MCF 10A (cell line): ENCODE data around the gene IRX5. TPM values are rescaled to one million over a fixed set of nuclear protein-coding genes. Genes with fewer than 3 reads are reported as not detected.
A peak's percentile ranks its signal among the peaks of the same experiment; 100 is the strongest.

Source experiments
- BruUV-seq: library from RNA; stranded (reverse); fragments of 400-500 nt; replicated peaks from 2 replicates; lab custom pipeline; 2021; lab: Mats Ljungman, UMichigan
- CTCF ChIA-PET: fragments of 300-600 bp; sonication (Branson Sonifier 250); formaldehyde crosslinking; extraction: SDS; loops from one replicate; lab custom pipeline; 2021; ENCODE audit warnings: antibody characterized with exemption, inconsistent platforms; lab: Yijun Ruan, JAX
- POLR2A ChIA-PET: fragments of 300-600, 350-650 bp; sonication (Branson Sonifier 250); formaldehyde crosslinking; extraction: SDS; loops from one replicate; lab custom pipeline; 2020; ENCODE audit warnings: antibody characterized with exemption, inconsistent platforms; lab: Yijun Ruan, JAX
- DNase-seq: peaks from one replicate; pipeline ENCODE4 v3.0.0-alpha.2; 2018; ENCODE audit not compliant: unreplicated experiment
- H3K27ac Mint-ChIP-seq: one replicate; pipeline ENCODE4 v1.8.0; 2022; ENCODE audit warnings: mild to moderate bottlenecking, low read depth, mixed read lengths; ENCODE audit not compliant: unreplicated experiment
- H3K27me3 Mint-ChIP-seq: one replicate; pipeline ENCODE4 v1.8.0; 2022; ENCODE audit warnings: mixed read lengths; ENCODE audit not compliant: insufficient read depth, unreplicated experiment
- H3K36me3 Mint-ChIP-seq: one replicate; pipeline ENCODE4 v1.8.0; 2022; ENCODE audit warnings: mild to moderate bottlenecking, moderate library complexity, mixed read lengths; ENCODE audit not compliant: insufficient read depth, unreplicated experiment
- H3K4me1 Mint-ChIP-seq: one replicate; pipeline ENCODE4 v1.8.0; 2022; ENCODE audit warnings: mixed read lengths; ENCODE audit not compliant: insufficient read depth, unreplicated experiment
- H3K4me3 Mint-ChIP-seq: one replicate; pipeline ENCODE4 v1.8.0; 2022; ENCODE audit warnings: mild to moderate bottlenecking, moderate library complexity, mixed read lengths; ENCODE audit not compliant: unreplicated experiment
- H3K9me3 Mint-ChIP-seq: one replicate; pipeline ENCODE4 v1.8.0; 2022; ENCODE audit warnings: mixed read lengths; ENCODE audit not compliant: unreplicated experiment
- intact Hi-C: fragments of 100-400 bp; cut with micrococcal nuclease; formaldehyde crosslinking; loops from 2 replicates; pipeline ENCODE4 v1.14.1; 2022
- total RNA-seq: library from RNA; stranded (reverse); gene quantifications from 2 replicates; pipeline ENCODE4 v1.2.3, GENCODE V29; 2022
- TF ChIP-seq, protein P1 (sequence below): fragments of 200-600 bp; IDR thresholded peaks from one replicate; pipeline ENCODE4 v1.8.0; 2022; ENCODE audit warnings: antibody characterized with exemption, mild to moderate bottlenecking; ENCODE audit not compliant: unreplicated experiment

The IRX5 gene
- total RNA-seq, 1 experiment from 2014 or later: 7.8 TPM

DNA sequence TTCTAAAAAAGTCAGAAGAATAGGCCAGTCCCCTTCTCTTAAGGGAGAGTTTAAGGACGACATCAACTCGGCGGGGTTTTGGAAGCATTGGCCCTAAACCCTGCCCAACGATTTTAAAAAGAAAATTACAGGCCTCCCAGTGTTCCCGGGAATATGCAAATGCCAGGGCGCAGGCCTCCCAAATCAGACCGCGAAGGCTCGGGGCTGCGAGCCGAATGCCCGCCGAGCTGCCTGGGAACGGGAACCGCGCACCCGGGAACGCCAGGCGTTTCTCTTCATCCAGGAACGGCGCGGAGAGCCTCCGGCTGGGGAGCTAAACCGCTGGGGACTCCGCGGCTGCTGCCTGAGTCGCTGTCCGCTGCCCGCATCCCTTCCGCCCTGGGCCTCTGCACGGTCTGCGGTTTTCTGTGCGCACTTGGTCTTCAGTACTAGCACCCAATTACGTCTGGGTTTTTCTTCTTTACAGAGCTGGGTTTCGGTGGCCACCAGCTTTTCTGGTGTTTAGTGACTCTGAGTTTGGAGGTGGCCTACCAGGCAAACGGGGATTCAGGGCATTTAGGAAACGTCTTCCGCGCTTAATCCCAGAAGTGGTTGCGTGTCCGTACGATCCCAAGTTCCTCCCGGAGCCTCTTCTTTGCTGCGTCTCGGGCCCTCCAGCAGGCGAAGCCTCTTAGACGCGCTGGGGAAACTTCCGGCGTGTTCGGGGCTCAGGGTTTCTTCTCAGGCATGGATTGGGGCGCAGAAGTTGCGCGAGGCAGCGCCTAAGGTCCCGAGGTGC is 5.7 kb downstream of the IRX5 start:
- H3K4me1 Mint-ChIP-seq: peaks cover 10% of the 10 kb centered on the region
- peaks cover 76% of the 10 kb centered on the region for H3K36me3 Mint-ChIP-seq
- intact Hi-C loops: loop anchor here (2.0 to 10.0 kb wide), 3 partner anchors 608 to 1384 kb away; no protein-coding TSS in a partner anchor
- DNase-seq: peak; percentile 58
- peak overlapping the region; percentile 97 for H3K27ac Mint-ChIP-seq
- no peaks in the 10 kb centered on the region for H3K9me3 Mint-ChIP-seq
- H3K4me3 Mint-ChIP-seq: peak overlapping the region; percentile 88
- TF ChIP-seq, protein P1, sequence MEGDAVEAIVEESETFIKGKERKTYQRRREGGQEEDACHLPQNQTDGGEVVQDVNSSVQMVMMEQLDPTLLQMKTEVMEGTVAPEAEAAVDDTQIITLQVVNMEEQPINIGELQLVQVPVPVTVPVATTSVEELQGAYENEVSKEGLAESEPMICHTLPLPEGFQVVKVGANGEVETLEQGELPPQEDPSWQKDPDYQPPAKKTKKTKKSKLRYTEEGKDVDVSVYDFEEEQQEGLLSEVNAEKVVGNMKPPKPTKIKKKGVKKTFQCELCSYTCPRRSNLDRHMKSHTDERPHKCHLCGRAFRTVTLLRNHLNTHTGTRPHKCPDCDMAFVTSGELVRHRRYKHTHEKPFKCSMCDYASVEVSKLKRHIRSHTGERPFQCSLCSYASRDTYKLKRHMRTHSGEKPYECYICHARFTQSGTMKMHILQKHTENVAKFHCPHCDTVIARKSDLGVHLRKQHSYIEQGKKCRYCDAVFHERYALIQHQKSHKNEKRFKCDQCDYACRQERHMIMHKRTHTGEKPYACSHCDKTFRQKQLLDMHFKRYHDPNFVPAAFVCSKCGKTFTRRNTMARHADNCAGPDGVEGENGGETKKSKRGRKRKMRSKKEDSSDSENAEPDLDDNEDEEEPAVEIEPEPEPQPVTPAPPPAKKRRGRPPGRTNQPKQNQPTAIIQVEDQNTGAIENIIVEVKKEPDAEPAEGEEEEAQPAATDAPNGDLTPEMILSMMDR: no peak
- H3K27me3 Mint-ChIP-seq: no peaks in the 10 kb centered on the region
- POLR2A ChIA-PET: interaction anchor here (0.6 to 17.6 kb wide), 23 partner anchors 10 to 1164 kb away, joined by 3 to 352 read pairs (median 5); partner anchors contain the start of gene IRX3
- CTCF ChIA-PET: interaction anchor here (0.7 to 5.6 kb wide), 11 partner anchors 9 to 767 kb away, joined by 3 to 53 read pairs (median 5); no protein-coding TSS in a partner anchor
- BruUV-seq: no TSS peak

GRCh38 chr16:54936979-54937670 is 6.5 kb downstream of the IRX5 start:
- Mint-ChIP-seq H3K27ac (peak overlapping the region; percentile 97), H3K9me3 (no peaks in the 10 kb centered on the region), H3K36me3 (peaks cover 69% of the 10 kb centered on the region), H3K4me1 (peaks cover 10% of the 10 kb centered on the region), H3K4me3 (peak overlapping the region; percentile 88), H3K27me3 (no peaks in the 10 kb centered on the region)
- intact Hi-C loops: loop anchor here (2.0 to 10.0 kb wide), 3 partner anchors 608 to 1385 kb away; no protein-coding TSS in a partner anchor
- DNase-seq: peak; percentile 77
- TF ChIP-seq, protein P1: peak; percentile 80
- ChIA-PET POLR2A (interaction anchor here (0.6 to 17.6 kb wide), 15 partner anchors 8 to 1162 kb away, joined by 3 to 352 read pairs (median 5); partner anchors contain the start of gene IRX3), CTCF (interaction anchor here (0.6 to 5.6 kb wide), 12 partner anchors 10 to 657 kb away, joined by 3 to 53 read pairs (median 4); no protein-coding TSS in a partner anchor)
- no TSS peak for BruUV-seq

DNA sequence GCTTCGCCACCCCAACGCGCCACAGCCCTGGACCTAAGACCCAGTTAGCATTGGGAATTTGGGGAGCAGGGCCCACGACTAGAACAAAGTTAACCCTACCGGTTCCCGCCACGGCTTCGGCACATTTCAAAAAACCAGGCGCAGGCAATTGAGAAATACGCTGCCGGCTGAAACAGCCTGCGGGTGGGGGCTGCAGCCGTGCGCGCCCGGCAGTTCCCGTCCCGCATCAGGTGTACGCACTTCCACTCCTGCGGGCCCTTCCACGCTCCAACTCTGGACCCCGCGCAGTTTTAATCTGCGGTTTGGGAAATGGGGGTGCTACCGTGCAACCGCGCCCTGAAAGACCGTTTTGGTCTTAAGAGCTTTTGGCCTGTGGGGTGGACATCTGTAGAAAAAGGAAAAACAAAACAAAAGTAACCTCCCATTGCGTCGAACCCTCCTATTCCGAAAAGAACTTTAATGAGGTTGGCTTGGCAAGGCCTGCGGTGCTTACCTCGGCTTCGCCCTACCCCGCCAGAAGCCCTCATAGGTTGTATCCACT is 7.1 kb downstream of the IRX5 start:
- Mint-ChIP-seq H3K4me3 (peak overlapping the region; percentile 88), H3K27me3 (no peaks in the 10 kb centered on the region), H3K4me1 (peaks cover 10% of the 10 kb centered on the region), H3K9me3 (no peaks in the 10 kb centered on the region), H3K27ac (peak overlapping the region; percentile 97), H3K36me3 (peaks cover 63% of the 10 kb centered on the region)
- ChIA-PET CTCF (interaction anchor here (0.6 to 5.6 kb wide), 11 partner anchors 9 to 1193 kb away, joined by 3 to 53 read pairs (median 5); no protein-coding TSS in a partner anchor), POLR2A (interaction anchor here (0.6 to 17.6 kb wide), 10 partner anchors 8 to 1162 kb away, joined by 3 to 352 read pairs (median 6); partner anchors contain the start of gene IRX3)
- BruUV-seq: no TSS peak
- intact Hi-C loops: loop anchor here (2.0 to 10.0 kb wide), 3 partner anchors 607 to 1385 kb away; no protein-coding TSS in a partner anchor
- TF ChIP-seq, protein P1: no peak
- DNase-seq: no peak
